Suprapubic skin (tissue), 3 donors: ENCODE results near the gene ENOPH1.

Experiments used
- EP300 ChIP-seq: sonication (generic); formaldehyde crosslinking; IDR thresholded peaks from one replicate; pipeline ENCODE4 v1.6.1; 2017; ENCODE audit warnings: antibody characterized with exemption
- POLR2A ChIP-seq, 2 donors: fragments of 450-650 bp; IDR thresholded peaks; one replicate each; pipeline ENCODE4 v1.6.1; 2017; ENCODE audit warnings: antibody characterized with exemption in 2 of 2, mild to moderate bottlenecking in 2 of 2, moderate library complexity in 2 of 2
- TF ChIP-seq, protein P1 (sequence below), 2 donors: fragments of 200-600 bp in 1 of 2; fragments of 450-650 bp in 1 of 2; sonication (generic) in 1 of 2; IDR thresholded peaks; one replicate each; pipeline ENCODE4 v1.5.1; 2016 to 2019; ENCODE audit warnings: antibody characterized with exemption in 2 of 2, mild to moderate bottlenecking in 1 of 2, moderate library complexity in 1 of 2

GRCh38 chr4:82469791-82470345 lies 39.5 kb downstream of the ENOPH1 start:
- TF ChIP-seq, protein P1, sequence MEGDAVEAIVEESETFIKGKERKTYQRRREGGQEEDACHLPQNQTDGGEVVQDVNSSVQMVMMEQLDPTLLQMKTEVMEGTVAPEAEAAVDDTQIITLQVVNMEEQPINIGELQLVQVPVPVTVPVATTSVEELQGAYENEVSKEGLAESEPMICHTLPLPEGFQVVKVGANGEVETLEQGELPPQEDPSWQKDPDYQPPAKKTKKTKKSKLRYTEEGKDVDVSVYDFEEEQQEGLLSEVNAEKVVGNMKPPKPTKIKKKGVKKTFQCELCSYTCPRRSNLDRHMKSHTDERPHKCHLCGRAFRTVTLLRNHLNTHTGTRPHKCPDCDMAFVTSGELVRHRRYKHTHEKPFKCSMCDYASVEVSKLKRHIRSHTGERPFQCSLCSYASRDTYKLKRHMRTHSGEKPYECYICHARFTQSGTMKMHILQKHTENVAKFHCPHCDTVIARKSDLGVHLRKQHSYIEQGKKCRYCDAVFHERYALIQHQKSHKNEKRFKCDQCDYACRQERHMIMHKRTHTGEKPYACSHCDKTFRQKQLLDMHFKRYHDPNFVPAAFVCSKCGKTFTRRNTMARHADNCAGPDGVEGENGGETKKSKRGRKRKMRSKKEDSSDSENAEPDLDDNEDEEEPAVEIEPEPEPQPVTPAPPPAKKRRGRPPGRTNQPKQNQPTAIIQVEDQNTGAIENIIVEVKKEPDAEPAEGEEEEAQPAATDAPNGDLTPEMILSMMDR (IDR thresholded peaks at IDR 0.05): no peak
- TF ChIP-seq EP300 (no peak), POLR2A (IDR thresholded peaks at IDR 0.05) (no peak)
